HCT116 (cell line): ENCODE measurements around the gene A3GALT2. TPM values are rescaled to one million over a fixed set of nuclear protein-coding genes. Genes with fewer than 3 reads are reported as not detected.

Source experiments
- ATAC-seq: fragments of 200-7000 bp; cut with Tn5 transposase; 2 replicates; pipeline ENCODE4 v1.9.1; 2020; ENCODE audit warnings: mild to moderate bottlenecking, moderate library complexity
- BruUV-seq: library from RNA; stranded (reverse); fragments of 400-500 nt; replicated peaks from 2 replicates; lab custom pipeline; 2021; lab: Mats Ljungman, UMichigan
- CTCF ChIA-PET: fragments of 300-600 bp; sonication (Branson Sonifier 250); formaldehyde crosslinking; loops from one replicate; lab custom pipeline; 2021; ENCODE audit warnings: antibody characterized with exemption; lab: Charles Lee
- POLR2A ChIA-PET: fragments of 300-600, 350-600 bp; sonication (Branson Sonifier 250); formaldehyde crosslinking; loops from one replicate; lab custom pipeline; 2021; ENCODE audit warnings: antibody characterized with exemption; lab: Charles Lee
- RAD21 ChIA-PET, 2 experiments: fragments of 300-600 bp; sonication (Branson Sonifier 250); formaldehyde crosslinking; loops; one replicate each; lab custom pipeline; 2023; ENCODE audit warnings: low total read pairs in 2 of 2; ENCODE audit not compliant: uncharacterized antibody in 2 of 2, unreplicated experiment in 2 of 2, low non-redundant PET in 1 of 2; lab: Charles Lee
- DNase-seq: peaks from one replicate; pipeline ENCODE4 v3.0.0-alpha.2; 2010; ENCODE audit warnings: low read depth, low spot score
- H2AFZ ChIP-seq: fragments of 200-600 bp; shearing (Covaris generic), sonication (generic); 2 replicates; pipeline ENCODE4 v1.6.1; 2017; ENCODE audit warnings: low read depth, mixed run types, mixed read lengths, antibody characterized with exemption, low read length; ENCODE audit not compliant: poor library complexity, severe bottlenecking
- H3K27ac ChIP-seq: 2 replicates; pipeline ENCODE4 v1.5.1; 2012; ENCODE audit warnings: low read depth, low read length
- H3K27me3 ChIP-seq: fragments of 200-600 bp; sonication (generic); 2 replicates; pipeline ENCODE4 v1.6.1; 2016; ENCODE audit warnings: mixed run types, low read length, mixed read lengths; ENCODE audit not compliant: insufficient read depth
- H3K36me3 ChIP-seq, 2 experiments: fragments of 200-500 bp in 1 of 2; fragments of 200-600 bp in 1 of 2; sonication (Bioruptor generic) in 1 of 2; sonication (generic) in 1 of 2; 2 replicates each; pipeline versions ENCODE4 v1.5.1 to v1.6.1; 2014 to 2016; ENCODE audit warnings: low read length in 2 of 2, inconsistent platforms in 1 of 2, mixed read lengths in 1 of 2, mixed run types in 1 of 2; ENCODE audit not compliant: insufficient read depth in 2 of 2, control insufficient read depth in 1 of 2
- H3K4me1 ChIP-seq, 2 experiments: fragments of 200-600 bp in 1 of 2; sonication (generic) in 1 of 2; 2 replicates each; pipeline versions ENCODE4 v1.5.1 to v1.6.1; 2012 to 2017; ENCODE audit warnings: low read length in 2 of 2, inconsistent platforms in 1 of 2, mild to moderate bottlenecking in 1 of 2, mixed read lengths in 1 of 2, mixed run types in 1 of 2, moderate library complexity in 1 of 2; ENCODE audit not compliant: insufficient read depth in 2 of 2, control insufficient read depth in 1 of 2
- H3K4me2 ChIP-seq: fragments of 200-600 bp; sonication (generic); 2 replicates; pipeline ENCODE4 v1.6.1; 2017; ENCODE audit warnings: mixed run types, low read length, mixed read lengths
- H3K4me3 ChIP-seq, 2 experiments: fragments of 200-600 bp in 1 of 2; sonication (generic) in 1 of 2; replicated peaks in 1 of 2; 2 replicates each; pipeline ENCODE4 v1.5.1; 2011 to 2016; ENCODE audit warnings: low read length in 2 of 2, control low read depth in 1 of 2, low read depth in 1 of 2, mild to moderate bottlenecking in 1 of 2, mixed read lengths in 1 of 2, mixed run types in 1 of 2
- H3K79me2 ChIP-seq: fragments of 200-600 bp; sonication (generic); 2 replicates; pipeline ENCODE4 v1.6.1; 2017; ENCODE audit warnings: mild to moderate bottlenecking, mixed run types, low read length, moderate library complexity, mixed read lengths; ENCODE audit not compliant: insufficient read depth
- H3K9ac ChIP-seq: fragments of 200-600 bp; sonication (generic); 2 replicates; pipeline ENCODE4 v1.6.1; 2016; ENCODE audit warnings: low read length, mixed read lengths
- H3K9me2 ChIP-seq: fragments of 200-600 bp; sonication (generic), shearing (Covaris generic); 2 replicates; pipeline ENCODE4 v1.6.1; 2017; ENCODE audit warnings: mixed run types, mild to moderate bottlenecking, moderate library complexity; ENCODE audit not compliant: insufficient read depth
- H3K9me3 ChIP-seq, 2 experiments: fragments of 200-500 bp in 1 of 2; fragments of 200-600 bp in 1 of 2; sonication (Bioruptor generic) in 1 of 2; sonication (generic) in 1 of 2; 2 replicates each; pipeline ENCODE4 v1.6.1; 2014 to 2017; ENCODE audit warnings: low read length in 2 of 2, mixed read lengths in 2 of 2, inconsistent platforms in 1 of 2, low read depth in 1 of 2, mild to moderate bottlenecking in 1 of 2, mixed run types in 1 of 2, moderate library complexity in 1 of 2; ENCODE audit not compliant: control insufficient read depth in 1 of 2, insufficient read depth in 1 of 2
- H4K20me1 ChIP-seq: fragments of 200-600 bp; sonication (generic), shearing (Covaris generic); 2 replicates; pipeline ENCODE4 v1.6.1; 2017; ENCODE audit warnings: mixed run types, mild to moderate bottlenecking, moderate library complexity; ENCODE audit not compliant: insufficient read depth
- CBX3 ChIP-seq: IDR thresholded peaks from 2 replicates; pipeline ENCODE4 v1.6.1; 2012; ENCODE audit warnings: low read depth
- CEBPB ChIP-seq: IDR thresholded peaks from 2 replicates; pipeline ENCODE4 v1.6.1; 2012; ENCODE audit warnings: low read depth
- ELF1 ChIP-seq: IDR thresholded peaks from 2 replicates; pipeline ENCODE4 v1.6.1; 2012; ENCODE audit warnings: low read depth, borderline replicate concordance
- EZH2 ChIP-seq: fragments of 200-600 bp; sonication (generic); IDR thresholded peaks from 2 replicates; pipeline ENCODE4 v1.6.1; 2017; ENCODE audit warnings: antibody characterized with exemption, mixed run types
- EZH2phosphoT487 ChIP-seq: fragments of 200-600 bp; IDR thresholded peaks from 2 replicates; pipeline ENCODE4 v1.6.1; 2018; ENCODE audit warnings: antibody characterized with exemption, borderline replicate concordance
- FOSL1 ChIP-seq: IDR thresholded peaks from 2 replicates; pipeline ENCODE4 v1.6.1; 2012; ENCODE audit warnings: low read depth
- JUND ChIP-seq: IDR thresholded peaks from 2 replicates; pipeline ENCODE4 v1.6.1; 2012
- POLR2AphosphoS5 ChIP-seq: IDR thresholded peaks from 2 replicates; pipeline ENCODE4 v1.6.1; 2011; ENCODE audit warnings: mild to moderate bottlenecking, low read depth, low read length, moderate library complexity
- RAD21 ChIP-seq: IDR thresholded peaks from 2 replicates; pipeline ENCODE4 v1.6.1; 2012; ENCODE audit warnings: low read depth, mild to moderate bottlenecking
- SIN3A ChIP-seq: IDR thresholded peaks from 2 replicates; pipeline ENCODE4 v1.6.1; 2012; ENCODE audit warnings: low read depth
- SP1 ChIP-seq: IDR thresholded peaks from 2 replicates; pipeline ENCODE4 v1.6.1; 2012; ENCODE audit warnings: low read depth
- YY1 ChIP-seq: IDR thresholded peaks from 2 replicates; pipeline ENCODE4 v1.6.1; 2011; ENCODE audit warnings: low read length, low read depth, moderate library complexity, mild to moderate bottlenecking; ENCODE audit not compliant: insufficient replicate concordance; ENCODE audit errors: extremely low read depth
- ZNF274 ChIP-seq: fragments of 200-500 bp; sonication (Bioruptor generic); IDR thresholded peaks from 2 replicates; pipeline ENCODE4 v1.6.1; 2014; ENCODE audit warnings: mild to moderate bottlenecking, low read depth, low read length, inconsistent platforms
- intact Hi-C: fragments of 100-400 bp; cut with micrococcal nuclease; formaldehyde crosslinking; loops from 2 replicates; pipeline ENCODE4 v1.10.0; 2022
- total RNA-seq: library from RNA; stranded (reverse); gene quantifications from one replicate; pipeline ENCODE4 v1.2.1, GENCODE V29; 2021; ENCODE audit not compliant: unreplicated experiment
- TF ChIP-seq, protein P1 (sequence below): IDR thresholded peaks from 2 replicates; pipeline ENCODE4 v1.6.1; 2011; ENCODE audit warnings: mild to moderate bottlenecking, low read length, moderate library complexity; ENCODE audit not compliant: insufficient replicate concordance; ENCODE audit errors: extremely low read depth
- TF ChIP-seq, protein P2 (sequence below): IDR thresholded peaks from 2 replicates; pipeline ENCODE4 v1.6.1; 2012
- TF ChIP-seq, protein P3 (sequence below): IDR thresholded peaks from 2 replicates; pipeline ENCODE4 v1.6.1; 2012; ENCODE audit warnings: low read depth

The A3GALT2 gene
- total RNA-seq, 1 experiment from 2014 or later, result not detected

DNA sequence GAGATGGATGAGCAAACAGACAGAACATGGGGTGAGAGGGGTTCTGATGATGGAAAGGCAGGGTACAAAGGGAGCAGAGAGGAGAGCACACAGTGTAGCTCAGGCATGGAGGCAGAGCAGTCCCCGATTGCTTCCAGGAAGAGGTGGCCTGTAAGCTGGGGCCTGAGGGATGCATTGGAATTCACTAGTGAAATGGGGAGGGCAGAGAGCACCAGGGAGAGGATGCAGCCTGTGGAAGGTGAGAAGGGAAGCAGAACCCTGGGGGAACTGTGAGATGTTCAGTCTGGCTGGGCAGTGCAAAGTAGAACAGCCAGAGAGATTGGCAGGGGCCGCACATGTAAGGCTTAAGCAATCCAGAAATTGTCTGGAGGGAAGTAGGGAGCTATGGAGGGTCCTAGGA lies 52.4 kb downstream of the A3GALT2 start (continued):
- no peak for TF ChIP-seq SP1
- TF ChIP-seq EZH2phosphoT487, result no peak
- no peak for TF ChIP-seq ZNF274
- TF ChIP-seq JUND, result no peak
- TF ChIP-seq CEBPB, result no peak
- TF ChIP-seq CBX3, result no peak
- TF ChIP-seq, protein P1, sequence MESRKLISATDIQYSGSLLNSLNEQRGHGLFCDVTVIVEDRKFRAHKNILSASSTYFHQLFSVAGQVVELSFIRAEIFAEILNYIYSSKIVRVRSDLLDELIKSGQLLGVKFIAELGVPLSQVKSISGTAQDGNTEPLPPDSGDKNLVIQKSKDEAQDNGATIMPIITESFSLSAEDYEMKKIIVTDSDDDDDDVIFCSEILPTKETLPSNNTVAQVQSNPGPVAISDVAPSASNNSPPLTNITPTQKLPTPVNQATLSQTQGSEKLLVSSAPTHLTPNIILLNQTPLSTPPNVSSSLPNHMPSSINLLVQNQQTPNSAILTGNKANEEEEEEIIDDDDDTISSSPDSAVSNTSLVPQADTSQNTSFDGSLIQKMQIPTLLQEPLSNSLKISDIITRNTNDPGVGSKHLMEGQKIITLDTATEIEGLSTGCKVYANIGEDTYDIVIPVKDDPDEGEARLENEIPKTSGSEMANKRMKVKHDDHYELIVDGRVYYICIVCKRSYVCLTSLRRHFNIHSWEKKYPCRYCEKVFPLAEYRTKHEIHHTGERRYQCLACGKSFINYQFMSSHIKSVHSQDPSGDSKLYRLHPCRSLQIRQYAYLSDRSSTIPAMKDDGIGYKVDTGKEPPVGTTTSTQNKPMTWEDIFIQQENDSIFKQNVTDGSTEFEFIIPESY, result no peak

DNA sequence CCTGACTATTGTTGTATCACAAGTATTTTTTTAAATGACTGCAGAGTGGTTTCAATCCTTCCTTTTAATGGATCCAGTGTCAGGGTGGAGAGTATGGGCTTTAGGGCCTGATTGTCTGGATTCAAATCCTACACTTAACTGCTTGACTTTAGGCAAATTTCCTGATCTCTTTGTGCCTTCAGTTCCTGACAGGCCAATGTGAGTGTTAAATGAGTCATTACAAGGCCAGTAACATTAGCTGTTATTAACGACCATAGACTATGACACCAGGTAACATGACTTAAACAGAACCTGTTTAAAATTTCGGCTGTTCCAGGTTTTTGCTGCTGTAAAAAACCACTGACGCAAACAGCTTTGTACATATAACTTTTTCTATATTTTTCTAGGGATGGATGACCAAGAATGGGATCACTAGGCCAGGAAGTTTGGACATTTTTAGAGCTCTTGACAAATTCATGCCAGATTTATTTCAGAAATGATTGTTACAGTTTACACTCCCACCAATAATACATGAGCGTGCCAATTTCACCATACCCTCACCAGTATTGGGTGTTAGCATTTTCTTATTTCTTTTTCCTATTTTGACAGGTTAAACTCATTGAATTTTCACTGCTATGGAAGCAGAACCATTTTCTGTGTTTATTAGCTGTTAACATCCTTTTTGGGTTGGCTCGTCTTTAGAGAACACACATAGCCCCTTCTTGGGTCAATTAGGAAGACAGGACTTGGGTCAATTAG lies 53.3 kb downstream of the A3GALT2 start:
- H3K27ac ChIP-seq, result no peak overlapping the region
- no peaks in the 10 kb centered on the region for H3K9me3 ChIP-seq
- H4K20me1 ChIP-seq, result no peaks in the 10 kb centered on the region
- H3K36me3 ChIP-seq, result no peaks in the 10 kb centered on the region
- ChIA-PET POLR2A (no interaction called here), CTCF (interaction anchor here (1.4 kb wide), 1 partner anchor 28 kb away, joined by 4 read pairs; no protein-coding TSS in a partner anchor), RAD21 (no interaction called here)
- DNase-seq (no peak), ATAC-seq (no peak)
- intact Hi-C loops, result no loop called here
- no peak overlapping the region for H3K4me3 ChIP-seq
- no peak overlapping the region for H3K4me2 ChIP-seq
- H3K9ac ChIP-seq, result no peak overlapping the region
- H3K27me3 ChIP-seq, result no peaks in the 10 kb centered on the region
- BruUV-seq, result no TSS peak
- H2AFZ ChIP-seq, result no peak overlapping the region
- no peaks in the 10 kb centered on the region for H3K4me1 ChIP-seq
- no peaks in the 10 kb centered on the region for H3K9me2 ChIP-seq
- no peaks in the 10 kb centered on the region for H3K79me2 ChIP-seq
- TF ChIP-seq, protein P2, sequence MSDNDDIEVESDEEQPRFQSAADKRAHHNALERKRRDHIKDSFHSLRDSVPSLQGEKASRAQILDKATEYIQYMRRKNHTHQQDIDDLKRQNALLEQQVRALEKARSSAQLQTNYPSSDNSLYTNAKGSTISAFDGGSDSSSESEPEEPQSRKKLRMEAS, result no peak
- TF ChIP-seq ELF1, result no peak
- TF ChIP-seq CEBPB, result no peak
- no peak for TF ChIP-seq CBX3
- TF ChIP-seq SIN3A, result no peak
- TF ChIP-seq POLR2AphosphoS5, result no peak
- TF ChIP-seq, protein P1, result no peak
- TF ChIP-seq EZH2, result no peak
- TF ChIP-seq FOSL1, result no peak
- TF ChIP-seq JUND, result no peak
- no peak for TF ChIP-seq YY1
- TF ChIP-seq, protein P3, sequence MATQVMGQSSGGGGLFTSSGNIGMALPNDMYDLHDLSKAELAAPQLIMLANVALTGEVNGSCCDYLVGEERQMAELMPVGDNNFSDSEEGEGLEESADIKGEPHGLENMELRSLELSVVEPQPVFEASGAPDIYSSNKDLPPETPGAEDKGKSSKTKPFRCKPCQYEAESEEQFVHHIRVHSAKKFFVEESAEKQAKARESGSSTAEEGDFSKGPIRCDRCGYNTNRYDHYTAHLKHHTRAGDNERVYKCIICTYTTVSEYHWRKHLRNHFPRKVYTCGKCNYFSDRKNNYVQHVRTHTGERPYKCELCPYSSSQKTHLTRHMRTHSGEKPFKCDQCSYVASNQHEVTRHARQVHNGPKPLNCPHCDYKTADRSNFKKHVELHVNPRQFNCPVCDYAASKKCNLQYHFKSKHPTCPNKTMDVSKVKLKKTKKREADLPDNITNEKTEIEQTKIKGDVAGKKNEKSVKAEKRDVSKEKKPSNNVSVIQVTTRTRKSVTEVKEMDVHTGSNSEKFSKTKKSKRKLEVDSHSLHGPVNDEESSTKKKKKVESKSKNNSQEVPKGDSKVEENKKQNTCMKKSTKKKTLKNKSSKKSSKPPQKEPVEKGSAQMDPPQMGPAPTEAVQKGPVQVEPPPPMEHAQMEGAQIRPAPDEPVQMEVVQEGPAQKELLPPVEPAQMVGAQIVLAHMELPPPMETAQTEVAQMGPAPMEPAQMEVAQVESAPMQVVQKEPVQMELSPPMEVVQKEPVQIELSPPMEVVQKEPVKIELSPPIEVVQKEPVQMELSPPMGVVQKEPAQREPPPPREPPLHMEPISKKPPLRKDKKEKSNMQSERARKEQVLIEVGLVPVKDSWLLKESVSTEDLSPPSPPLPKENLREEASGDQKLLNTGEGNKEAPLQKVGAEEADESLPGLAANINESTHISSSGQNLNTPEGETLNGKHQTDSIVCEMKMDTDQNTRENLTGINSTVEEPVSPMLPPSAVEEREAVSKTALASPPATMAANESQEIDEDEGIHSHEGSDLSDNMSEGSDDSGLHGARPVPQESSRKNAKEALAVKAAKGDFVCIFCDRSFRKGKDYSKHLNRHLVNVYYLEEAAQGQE, result no peak
- no peak for TF ChIP-seq RAD21
